HG02970 (cell line): ENCODE measurements around the gene CEP72.

ENCODE experiments used
- ATAC-seq: cut with Tn5 transposase; IDR thresholded peaks from one replicate; pipeline ENCODE4 v1.9.1; 2021; ENCODE audit warnings: mild to moderate bottlenecking, moderate library complexity, moderate number of reproducible peaks; ENCODE audit not compliant: unreplicated experiment, low FRiP score

Gene CEP72

GRCh38 chr5:666816-667498, 54.8 kb downstream of the CEP72 start:
- no peak for ATAC-seq

GRCh38 chr5:668283-668995, 56.3 kb downstream of the CEP72 start:
- ATAC-seq, result no peak

GRCh38 chr5:669111-669841, 57.1 kb downstream of the CEP72 start:
- no peak for ATAC-seq

- no peak for ATAC-seq
These were observed 57.8 kb downstream of the CEP72 start for GRCh38 chr5:669842-670395.

GRCh38 chr5:670396-671270, 58.5 kb downstream of the CEP72 start:
- ATAC-seq, result no peak

GRCh38 chr5:671459-672328, 59.6 kb downstream of the CEP72 start:
- no peak for ATAC-seq

- no peak for ATAC-seq
These were observed 60.4 kb downstream of the CEP72 start for GRCh38 chr5:672329-673160.

GRCh38 chr5:673161-673830, 61.2 kb downstream of the CEP72 start:
- ATAC-seq, result no peak

GRCh38 chr5:673831-674629, 61.9 kb downstream of the CEP72 start:
- ATAC-seq, result no peak

GRCh38 chr5:674630-675011, 62.5 kb downstream of the CEP72 start:
- ATAC-seq, result no peak

GRCh38 chr5:675111-675870, 63.2 kb downstream of the CEP72 start:
- no peak for ATAC-seq

GRCh38 chr5:675871-676698, 63.9 kb downstream of the CEP72 start:
- ATAC-seq, result no peak

GRCh38 chr5:676699-677076, 64.5 kb downstream of the CEP72 start:
- ATAC-seq, result no peak

GRCh38 chr5:677131-678101, 65.3 kb downstream of the CEP72 start:
- no peak for ATAC-seq
